22Rv1 (cell line): ENCODE results near the gene GPR68.

Experiments
- H3K27ac ChIP-seq: fragments of 450-650 bp; 2 replicates; pipeline ENCODE4 v1.5.1; 2017
- CTCF ChIP-seq: fragments of 450-650 bp; IDR thresholded peaks from 2 replicates; pipeline ENCODE4 v1.5.1; 2017; ENCODE audit warnings: mild to moderate bottlenecking
- ZFX ChIP-seq: fragments of 450-650 bp; IDR thresholded peaks from 2 replicates; pipeline ENCODE4 v1.6.1; 2017; ENCODE audit warnings: antibody characterized with exemption, borderline replicate concordance

GPR68 gene

GRCh38 chr14:91280129-91280528 lies 35.6 kb upstream of the GPR68 start:
- H3K27ac ChIP-seq = no peak overlapping the region
- TF ChIP-seq CTCF (no peak), ZFX (no peak)

GRCh38 chr14:91279354-91279753 lies 34.9 kb upstream of the GPR68 start:
- H3K27ac ChIP-seq = no peak overlapping the region
- TF ChIP-seq ZFX (no peak), CTCF (no peak)

GRCh38 chr14:91278383-91278715 lies 33.8 kb upstream of the GPR68 start:
- H3K27ac ChIP-seq = no peak overlapping the region
- TF ChIP-seq CTCF (no peak), ZFX (no peak)

GRCh38 chr14:91277546-91278382 lies 33.3 kb upstream of the GPR68 start:
- TF ChIP-seq CTCF (no peak), ZFX (no peak)
- H3K27ac ChIP-seq = no peak overlapping the region

- TF ChIP-seq ZFX = no peak
- TF ChIP-seq CTCF = no peak
- H3K27ac ChIP-seq = no peak overlapping the region
These were observed 30.3 kb upstream of the GPR68 start for GRCh38 chr14:91274796-91275195.

- TF ChIP-seq CTCF (no peak), ZFX (no peak)
- no peak overlapping the region for H3K27ac ChIP-seq
These were observed 29.4 kb upstream of the GPR68 start for GRCh38 chr14:91273885-91274273.

- TF ChIP-seq CTCF = no peak
- TF ChIP-seq ZFX = no peak
- H3K27ac ChIP-seq = no peak overlapping the region
These were observed 28.9 kb upstream of the GPR68 start for GRCh38 chr14:91273273-91273884.
